ENCODE measurements around the gene CPNE1. TPM values are rescaled to one million over a fixed set of nuclear protein-coding genes. Genes with fewer than 3 reads are reported as not detected.

CPNE1 gene
- total RNA-seq, 2 donors from 2014 or later: 69.1 to 84.1 TPM

DNA sequence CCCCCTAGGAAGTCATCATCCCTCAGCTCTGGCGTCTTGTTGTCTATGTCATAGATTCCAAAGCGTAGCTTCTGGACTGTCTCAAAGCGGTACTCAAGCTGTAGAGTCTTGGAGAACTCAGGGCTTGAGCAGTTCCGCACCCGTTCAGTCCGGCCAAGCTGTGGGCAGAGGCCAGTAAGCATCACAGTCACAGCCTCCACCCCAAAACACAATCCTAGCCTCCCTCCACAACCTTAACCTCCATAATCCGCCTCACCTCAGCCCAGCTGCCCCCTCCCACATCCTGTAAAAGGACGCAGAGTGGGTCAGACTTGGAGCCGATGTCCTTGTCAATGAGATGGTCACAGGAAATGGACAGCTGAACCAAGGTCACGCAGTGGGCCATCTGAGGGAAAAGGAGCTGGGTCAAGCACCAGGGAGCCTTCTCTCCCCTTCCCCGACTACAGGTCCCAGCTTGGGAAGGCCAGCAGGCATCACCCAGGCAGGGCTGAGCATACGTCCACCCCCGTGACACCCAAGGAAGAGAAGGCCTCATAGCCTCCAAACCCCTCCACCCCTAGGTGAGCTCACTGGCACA, 32.1 kb downstream of the CPNE1 start:
- ATAC-seq (no peak), DNase-seq (no peak)
- intact Hi-C loops (cut with DNase I): no loop called here

DNA sequence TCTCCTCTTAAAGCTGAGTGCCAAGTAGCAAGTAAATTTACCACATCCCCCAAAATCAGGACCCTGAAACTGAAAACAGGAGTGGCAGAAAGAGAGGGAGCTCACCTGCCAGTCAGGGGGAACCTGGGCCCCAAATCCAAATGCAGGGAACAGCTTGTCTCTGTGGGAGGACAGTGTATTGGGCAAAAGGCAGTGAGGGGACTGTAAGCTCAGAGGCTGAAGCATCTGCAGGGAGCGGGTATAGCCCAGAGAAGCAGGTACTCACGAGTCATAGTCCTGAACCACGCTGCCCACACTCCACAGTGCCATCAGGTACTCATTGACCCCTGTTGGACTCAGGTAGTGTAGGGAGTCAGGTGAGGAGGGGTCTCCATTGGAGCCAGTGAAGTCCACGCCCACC, 34.1 kb downstream of the CPNE1 start:
- ATAC-seq (no peak), DNase-seq (no peak)
- intact Hi-C loops (cut with DNase I): no loop called here

GRCh38 chr20:35629427-35630145, 35.1 kb downstream of the CPNE1 start:
- DNase-seq: no peak
- peak in 1 of 2 donors; percentile 34 for ATAC-seq
- intact Hi-C loops (cut with DNase I): no loop called here

- DNase-seq: no peak
- no peak for ATAC-seq
- intact Hi-C loops (cut with DNase I): no loop called here
These were observed 37.6 kb downstream of the CPNE1 start for GRCh38 chr20:35627121-35627520.

GRCh38 chr20:35626386-35627001, 38.2 kb downstream of the CPNE1 start:
- intact Hi-C loops (cut with DNase I): no loop called here
- DNase-seq (no peak), ATAC-seq (no peak)

DNA sequence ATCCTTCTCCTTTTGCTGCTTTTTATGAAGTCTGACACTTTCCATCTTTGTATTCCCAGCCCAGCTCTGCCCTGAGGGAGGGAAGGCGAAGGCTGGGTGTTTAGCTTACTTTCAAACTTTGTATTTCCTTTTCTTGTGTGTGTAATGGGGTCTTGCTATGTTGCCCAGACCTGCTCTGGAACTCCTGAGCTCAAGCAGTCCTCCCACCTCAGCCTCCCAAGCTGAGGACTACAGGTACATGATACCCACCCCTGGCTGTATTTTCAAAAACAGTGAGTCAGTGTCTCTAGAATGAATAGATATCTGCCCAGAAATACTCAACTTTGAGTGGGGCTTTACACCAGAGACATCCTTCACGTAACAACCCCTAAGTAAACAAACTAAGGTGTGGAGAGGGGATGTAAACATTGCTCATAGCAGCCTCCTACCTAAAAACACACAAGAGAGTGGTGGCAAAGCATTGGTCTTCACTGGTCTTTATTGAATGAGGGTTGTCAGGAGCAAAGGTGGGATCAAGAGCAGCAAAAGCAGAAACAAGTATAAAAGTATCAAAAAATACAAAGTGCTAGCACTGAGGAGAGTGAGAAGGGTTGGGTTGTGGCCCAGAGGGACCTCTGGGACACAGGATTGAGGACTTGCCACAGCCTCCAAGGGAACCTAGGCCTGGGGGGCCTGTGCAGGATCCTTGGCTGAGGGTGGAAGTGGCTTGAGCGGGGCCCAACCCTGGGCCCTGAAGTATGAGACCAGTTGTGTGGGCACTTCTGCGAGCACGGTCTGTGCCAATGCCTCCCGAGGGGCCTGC, 38.9 kb downstream of the CPNE1 start:
- DNase-seq (no peak), ATAC-seq (no peak)
- intact Hi-C loops (cut with DNase I): no loop called here

DNA sequence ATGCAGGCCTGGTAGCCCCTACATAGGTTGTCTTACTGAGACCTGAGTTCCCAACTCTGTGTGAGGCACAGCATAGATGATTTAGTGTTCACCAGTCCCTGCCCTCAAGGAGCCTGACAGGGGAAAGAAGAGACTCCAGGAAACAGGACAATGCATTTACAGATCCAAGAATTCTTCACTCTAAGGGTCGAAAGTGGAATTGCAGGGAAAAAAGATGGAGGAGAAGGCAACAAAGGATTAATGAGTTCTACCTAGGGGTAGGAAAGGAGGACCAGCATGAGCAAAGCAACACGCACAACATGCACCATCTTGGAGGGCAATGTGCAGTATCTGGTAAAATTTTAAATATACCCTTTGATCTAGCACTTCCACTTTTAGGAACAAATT, 43.1 kb downstream of the CPNE1 start:
- no peak for DNase-seq
- no peak for ATAC-seq
- intact Hi-C loops (cut with DNase I): no loop called here

- DNase-seq (no peak), ATAC-seq (no peak)
- intact Hi-C loops (cut with DNase I): no loop called here
These were observed 43.7 kb downstream of the CPNE1 start for GRCh38 chr20:35620818-35621559.

- ATAC-seq: peak; percentile 21 to 52
- peak; percentile 88 for DNase-seq
- intact Hi-C loops (cut with DNase I): loop anchor here in 1 of 2 donors (5.0 kb wide), 2 partner anchors 43 to 77 kb away; partner anchors contain the start of genes CPNE1, ERGIC3 and RBM12
These were observed 45.3 kb downstream of the CPNE1 start for GRCh38 chr20:35619196-35620095.

DNA sequence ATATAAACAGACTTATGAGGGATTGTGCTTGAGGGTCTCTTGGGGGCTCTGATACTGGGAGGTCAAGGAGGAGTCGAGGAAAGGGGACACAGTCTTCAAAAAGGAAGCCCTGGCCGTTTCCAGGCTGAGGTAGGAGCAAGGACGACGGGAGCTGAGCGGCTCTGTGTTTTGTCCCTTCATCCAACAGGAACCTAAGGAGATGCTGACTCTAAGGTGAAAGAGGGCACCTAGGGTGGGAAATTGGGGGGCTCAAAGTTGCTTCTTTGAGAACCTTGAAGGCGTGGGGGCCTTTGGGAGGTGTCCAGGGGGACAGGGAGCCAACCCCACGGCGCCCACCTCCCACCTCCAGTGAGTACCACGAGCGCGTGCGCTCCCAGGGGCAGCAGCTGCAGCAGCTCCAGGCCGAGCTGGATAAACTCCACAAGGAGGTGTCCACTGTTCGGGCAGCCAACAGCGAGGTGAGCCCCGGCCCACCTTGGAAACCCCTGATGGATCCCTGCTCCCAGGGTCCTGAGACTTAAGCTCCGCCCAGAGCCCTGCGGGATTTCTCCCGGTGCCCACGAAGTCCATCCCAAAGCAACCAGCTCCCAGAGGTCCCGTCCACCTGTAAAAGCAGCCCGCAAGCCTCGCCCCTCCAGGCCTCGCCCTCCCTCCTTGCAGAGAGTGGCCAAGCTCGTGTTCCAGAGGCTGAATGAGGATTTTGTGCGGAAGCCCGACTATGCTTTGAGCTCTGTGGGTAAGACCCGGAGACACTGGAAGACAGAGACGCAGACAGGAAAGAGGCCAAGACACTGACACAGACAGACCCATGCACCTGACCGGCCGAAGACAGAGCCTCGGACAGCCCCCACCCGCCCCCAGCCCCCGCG, 46.2 kb downstream of the CPNE1 start:
- intact Hi-C loops (cut with DNase I): loop anchor here in 1 of 2 donors (5.0 kb wide), 2 partner anchors 44 to 76 kb away; partner anchors contain the start of genes CPNE1, ERGIC3 and RBM12
- no peak for ATAC-seq
- no peak for DNase-seq

DNA sequence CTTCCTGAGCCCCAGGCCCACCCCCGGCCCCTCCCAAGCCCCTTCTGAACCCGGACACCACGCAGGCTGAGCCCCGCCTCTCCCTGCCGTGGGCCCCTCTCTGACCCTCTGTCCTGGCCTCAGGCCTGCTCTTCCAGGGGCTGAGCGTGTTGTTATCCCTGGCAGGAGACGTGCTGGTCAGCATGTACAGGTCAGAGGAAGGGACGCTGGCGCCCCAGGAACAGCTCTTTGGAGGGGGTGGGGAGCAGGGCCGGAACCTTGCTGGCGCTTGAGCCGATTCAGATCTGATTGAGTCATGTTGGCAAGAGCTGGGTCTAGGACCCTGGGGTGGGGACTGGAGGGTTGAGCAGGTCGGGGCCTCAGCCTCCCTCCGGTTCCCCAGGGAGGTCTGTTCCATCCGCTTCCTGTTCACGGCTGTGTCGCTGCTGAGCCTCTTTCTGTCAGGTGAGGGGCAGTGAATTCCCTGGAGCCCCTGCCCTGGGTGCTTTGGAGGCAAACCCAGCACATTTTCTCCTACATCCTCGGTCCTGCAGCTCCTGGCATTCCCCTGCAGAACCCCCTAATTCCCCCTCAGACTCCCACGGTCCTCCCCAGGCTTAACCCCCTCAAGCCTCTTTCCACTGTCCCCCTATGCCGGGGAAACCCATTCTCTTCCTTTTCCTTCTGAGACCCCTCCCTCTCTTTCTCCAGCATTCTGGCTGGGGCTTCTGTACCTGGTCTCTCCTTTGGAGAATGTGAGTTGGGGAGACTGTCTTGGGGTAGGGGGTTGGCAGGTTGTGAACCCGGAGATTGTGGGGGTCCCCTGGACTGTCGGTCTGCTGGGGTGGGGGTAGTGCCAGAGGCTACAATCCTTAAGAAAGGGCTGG, 47.1 kb downstream of the CPNE1 start:
- DNase-seq (peak; percentile 71), ATAC-seq (peak in 1 of 2 donors; percentile 4)
- intact Hi-C loops (cut with DNase I): loop anchor here in 1 of 2 donors (5.0 kb wide), 2 partner anchors 45 to 75 kb away; partner anchors contain the start of genes CPNE1, ERGIC3 and RBM12

DNA sequence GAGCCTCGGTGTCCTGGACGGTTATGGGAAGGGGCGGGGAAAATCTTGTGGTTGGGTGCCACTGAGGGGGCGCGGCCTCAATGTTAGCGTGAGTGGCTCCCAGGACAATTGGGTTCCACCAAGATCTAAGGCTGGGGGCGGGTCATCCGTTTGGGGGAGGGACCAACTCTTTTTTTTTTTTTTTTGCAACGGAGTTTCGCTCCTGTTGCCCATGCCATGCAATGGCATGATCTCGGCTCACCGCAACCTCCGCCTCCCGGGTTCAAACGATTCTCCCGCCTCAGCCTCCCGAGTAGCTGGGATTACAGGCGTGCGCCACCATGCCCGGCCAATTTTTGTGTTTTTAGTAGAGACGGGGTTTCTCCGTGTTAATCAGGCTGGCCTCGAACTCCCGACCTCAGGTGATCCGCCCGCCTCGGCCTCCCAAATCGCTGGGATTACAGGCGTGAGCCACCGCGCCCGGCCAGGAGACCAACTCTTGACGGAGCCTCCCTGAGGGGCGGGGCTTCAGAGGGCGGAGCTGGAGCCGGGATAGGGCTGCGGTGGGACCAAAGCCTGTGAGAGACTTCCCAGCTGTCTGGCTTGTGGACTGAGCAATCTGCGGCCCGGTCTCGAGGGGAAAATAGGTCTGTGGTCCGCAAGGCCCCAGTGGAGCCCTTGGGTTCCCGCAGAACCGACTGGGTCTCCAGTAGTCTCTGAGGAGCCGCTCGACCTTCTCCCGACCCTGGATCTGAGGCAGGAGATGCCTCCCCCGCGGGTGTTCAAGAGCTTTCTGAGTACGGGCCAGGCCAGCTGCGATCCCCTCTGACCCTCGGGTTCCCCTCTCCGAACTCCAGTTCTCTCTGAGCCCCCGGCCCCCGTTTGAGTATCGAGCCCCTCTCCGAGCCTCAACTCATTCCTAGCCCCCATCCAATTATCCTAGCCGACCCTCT, 48.0 kb downstream of the CPNE1 start:
- peak; percentile 93 for DNase-seq
- ATAC-seq: peak; percentile 56 to 77
- intact Hi-C loops (cut with DNase I): loop anchor here in 1 of 2 donors (5.0 kb wide), 2 partner anchors 46 to 74 kb away; partner anchors contain the start of genes CPNE1, ERGIC3 and RBM12

GRCh38 chr20:35615667-35616464, 48.8 kb downstream of the CPNE1 start, which contains the start of gene SPAG4:
Gene SPAG4, plus strand, starts transcription at chr20:35615829. Its CDS starts 175 bp downstream, at chr20:35616004.
- ATAC-seq (peak; percentile 92 to 93), DNase-seq (peak; percentile 99)
- intact Hi-C loops (cut with DNase I): loop anchor here in 1 of 2 donors (5.0 kb wide), 2 partner anchors 46 to 74 kb away; partner anchors contain the start of genes CPNE1, ERGIC3 and RBM12

- DNase-seq (no peak), ATAC-seq (no peak)
- intact Hi-C loops (cut with DNase I): no loop called here
These were observed 53.2 kb downstream of the CPNE1 start for GRCh38 chr20:35611482-35611881.
